Fibroblast of the aortic adventitia (primary cell): ENCODE results near the gene TRIM6. TPM values are rescaled to one million over a fixed set of nuclear protein-coding genes. Genes with fewer than 3 reads are reported as not detected.

Source experiments
- DNase-seq: peaks from one replicate; pipeline ENCODE4 v3.0.0-alpha.2; 2010; ENCODE audit warnings: low read depth
- H3K4me3 ChIP-seq: 2 replicates; pipeline ENCODE4 v1.5.1; 2011; ENCODE audit warnings: low read depth, mild to moderate bottlenecking, control low read depth, low read length, moderate library complexity
- total RNA-seq: library from RNA; depleted of rRNA; stranded (reverse); fragments of >200 nt; gene quantifications from 2 replicates; pipeline ENCODE4 v1.2.3, GENCODE V29; 2012; ENCODE audit warnings: low replicate concordance
- TF ChIP-seq, protein P1 (sequence below): IDR thresholded peaks from 2 replicates; pipeline ENCODE4 v1.5.1; 2011; ENCODE audit warnings: mild to moderate bottlenecking, low read length, control low read depth, inconsistent platforms; ENCODE audit not compliant: insufficient read depth

Gene TRIM6
- total RNA-seq, 1 donor: 4.7 TPM

DNA sequence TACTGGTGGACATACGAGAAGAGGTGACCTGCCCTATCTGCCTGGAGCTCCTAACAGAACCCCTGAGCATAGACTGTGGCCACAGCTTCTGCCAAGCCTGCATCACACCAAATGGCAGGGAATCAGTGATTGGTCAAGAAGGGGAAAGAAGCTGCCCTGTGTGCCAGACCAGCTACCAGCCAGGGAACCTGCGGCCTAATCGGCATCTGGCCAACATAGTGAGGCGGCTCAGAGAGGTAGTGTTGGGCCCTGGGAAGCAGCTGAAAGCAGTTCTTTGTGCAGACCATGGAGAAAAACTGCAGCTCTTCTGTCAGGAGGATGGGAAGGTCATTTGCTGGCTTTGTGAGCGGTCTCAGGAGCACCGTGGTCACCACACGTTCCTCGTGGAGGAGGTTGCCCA lies 6.9 kb downstream of the TRIM6 start:
- no peak for DNase-seq
- TF ChIP-seq, protein P1, sequence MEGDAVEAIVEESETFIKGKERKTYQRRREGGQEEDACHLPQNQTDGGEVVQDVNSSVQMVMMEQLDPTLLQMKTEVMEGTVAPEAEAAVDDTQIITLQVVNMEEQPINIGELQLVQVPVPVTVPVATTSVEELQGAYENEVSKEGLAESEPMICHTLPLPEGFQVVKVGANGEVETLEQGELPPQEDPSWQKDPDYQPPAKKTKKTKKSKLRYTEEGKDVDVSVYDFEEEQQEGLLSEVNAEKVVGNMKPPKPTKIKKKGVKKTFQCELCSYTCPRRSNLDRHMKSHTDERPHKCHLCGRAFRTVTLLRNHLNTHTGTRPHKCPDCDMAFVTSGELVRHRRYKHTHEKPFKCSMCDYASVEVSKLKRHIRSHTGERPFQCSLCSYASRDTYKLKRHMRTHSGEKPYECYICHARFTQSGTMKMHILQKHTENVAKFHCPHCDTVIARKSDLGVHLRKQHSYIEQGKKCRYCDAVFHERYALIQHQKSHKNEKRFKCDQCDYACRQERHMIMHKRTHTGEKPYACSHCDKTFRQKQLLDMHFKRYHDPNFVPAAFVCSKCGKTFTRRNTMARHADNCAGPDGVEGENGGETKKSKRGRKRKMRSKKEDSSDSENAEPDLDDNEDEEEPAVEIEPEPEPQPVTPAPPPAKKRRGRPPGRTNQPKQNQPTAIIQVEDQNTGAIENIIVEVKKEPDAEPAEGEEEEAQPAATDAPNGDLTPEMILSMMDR: no peak
- H3K4me3 ChIP-seq: no peak overlapping the region

GRCh38 chr11:5604896-5605295 lies 8.5 kb downstream of the TRIM6 start:
- DNase-seq: no peak
- TF ChIP-seq, protein P1: no peak
- H3K4me3 ChIP-seq: no peak overlapping the region

DNA sequence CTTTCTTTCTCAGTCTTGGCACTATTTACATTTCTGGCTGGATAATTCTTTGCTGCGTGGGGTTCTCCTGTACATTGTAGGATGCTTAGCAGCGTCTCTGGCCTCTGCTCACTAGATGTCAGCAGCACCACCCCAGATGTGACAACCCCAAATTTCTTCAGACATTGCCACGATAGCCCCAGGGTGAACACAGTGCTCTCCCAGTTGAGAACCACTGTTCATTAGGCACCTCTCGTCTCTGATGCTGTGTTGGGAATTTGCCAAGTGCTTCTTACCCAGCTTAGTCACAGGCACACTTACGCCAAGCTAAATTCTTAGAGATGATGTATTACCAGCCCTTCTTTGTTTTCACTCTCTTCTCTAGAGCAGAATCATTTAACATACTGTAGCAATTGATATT lies 9.4 kb downstream of the TRIM6 start:
- H3K4me3 ChIP-seq: no peak overlapping the region
- peak; percentile 93 for DNase-seq
- TF ChIP-seq, protein P1: peak; percentile 22

- TF ChIP-seq, protein P1: no peak
- peak; percentile 80 for DNase-seq
- no peak overlapping the region for H3K4me3 ChIP-seq
Observed at GRCh38 chr11:5608808-5609207, 12.4 kb downstream of the TRIM6 start.

DNA sequence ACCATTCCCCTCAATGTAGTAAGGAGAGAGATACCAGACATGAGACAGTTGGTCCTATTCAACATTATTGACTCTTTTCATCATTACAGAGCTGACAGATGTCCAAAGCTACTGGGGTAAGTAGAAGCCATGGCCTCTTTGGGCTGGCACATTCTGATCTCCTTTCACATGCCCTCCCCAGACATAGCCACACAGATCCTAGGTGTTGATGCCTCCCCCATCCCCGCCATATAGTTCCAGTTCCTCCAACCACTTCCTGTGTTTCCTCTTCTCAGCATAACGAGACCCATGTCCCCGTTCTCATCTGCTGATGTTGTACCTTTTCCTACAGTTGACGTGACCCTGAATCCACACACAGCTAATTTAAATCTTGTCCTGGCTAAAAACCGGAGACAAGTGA lies 14.0 kb downstream of the TRIM6 start:
- TF ChIP-seq, protein P1: no peak
- DNase-seq: no peak
- no peak overlapping the region for H3K4me3 ChIP-seq

DNA sequence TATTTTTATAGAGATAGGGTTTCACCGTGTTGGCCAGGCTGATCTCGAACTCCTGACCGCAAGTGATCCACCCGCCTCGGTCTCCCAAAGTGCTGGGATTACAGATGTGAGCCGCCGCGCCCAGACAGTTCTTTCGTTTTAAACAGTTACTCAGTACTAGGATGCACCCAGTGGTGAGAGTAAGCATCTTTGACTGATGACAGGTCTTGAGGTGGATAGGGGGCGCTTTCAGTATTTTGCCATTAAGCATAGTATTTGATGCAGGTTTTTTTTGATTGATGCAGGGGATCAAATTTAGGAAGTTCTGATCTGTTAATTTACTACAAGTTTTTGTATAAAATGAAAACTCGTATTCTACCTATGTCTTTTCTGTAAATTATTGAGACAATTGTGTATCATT lies 15.2 kb downstream of the TRIM6 start:
- TF ChIP-seq, protein P1: no peak
- no peak overlapping the region for H3K4me3 ChIP-seq
- DNase-seq: no peak

DNA sequence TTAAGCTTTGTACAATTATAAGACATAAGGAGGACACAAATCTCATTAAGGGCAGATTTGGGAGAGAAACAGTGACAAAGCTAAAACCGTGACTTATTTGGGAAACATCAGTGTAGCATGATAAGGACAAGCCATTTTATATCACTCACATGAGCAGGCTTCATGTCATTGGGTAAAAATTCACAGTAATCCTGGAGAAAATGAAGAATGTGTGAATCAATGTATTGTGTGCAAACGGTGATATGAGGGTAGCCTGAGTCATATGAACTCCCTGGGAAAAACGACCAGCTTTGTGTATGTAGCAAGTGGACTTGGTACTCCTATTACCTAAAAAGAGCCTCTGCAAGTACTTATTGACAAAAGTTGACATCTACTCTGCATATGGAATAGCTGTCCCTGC lies 22.4 kb downstream of the TRIM6 start:
- DNase-seq: peak; percentile 80
- no peak overlapping the region for H3K4me3 ChIP-seq
- TF ChIP-seq, protein P1: no peak
